Lung (tissue), 12 donors: Measurements from ENCODE around the gene ALPG. TPM values are rescaled to one million over a fixed set of nuclear protein-coding genes. Genes with fewer than 3 reads are reported as not detected.
"Not testable (repeated sequence)": the region's sequence is repeated elsewhere in the genome, so short reads cannot be mapped to it uniquely, and the experiment has no call there.

ENCODE experiments used
- ATAC-seq: fragments of 200-7000 bp; cut with Tn5 transposase; one replicate; pipeline ENCODE4 v1.9.1; 2020; ENCODE audit warnings: moderate number of reproducible peaks; ENCODE audit not compliant: insufficient read depth, low FRiP score
- DNase-seq, 3 donors: peaks; one replicate each; pipeline ENCODE4 v3.0.0-alpha.2; 2013 to 2017
- H3K27ac ChIP-seq, 2 donors: one replicate each; pipeline ENCODE4 v1.5.1; 2013; ENCODE audit warnings: mild to moderate bottlenecking in 2 of 2, moderate library complexity in 2 of 2, control low read depth in 1 of 2, inconsistent platforms in 1 of 2, low read depth in 1 of 2, low read length in 1 of 2
- H3K27me3 ChIP-seq, 3 donors: one replicate each; pipeline ENCODE4 v1.5.1; 2013; ENCODE audit warnings: low read length in 2 of 3; ENCODE audit not compliant: control insufficient read depth in 3 of 3, insufficient read depth in 3 of 3
- H3K36me3 ChIP-seq, 4 donors: one replicate each; pipeline ENCODE4 v1.5.1; 2013; ENCODE audit warnings: low read length in 4 of 4, mild to moderate bottlenecking in 1 of 4, moderate library complexity in 1 of 4; ENCODE audit not compliant: control insufficient read depth in 4 of 4, insufficient read depth in 4 of 4
- H3K4me1 ChIP-seq, 5 donors: one replicate each; pipeline ENCODE4 v1.5.1; 2013; ENCODE audit warnings: low read length in 5 of 5, mild to moderate bottlenecking in 2 of 5, moderate library complexity in 1 of 5; ENCODE audit not compliant: control insufficient read depth in 5 of 5, insufficient read depth in 5 of 5
- H3K4me3 ChIP-seq: one replicate; pipeline ENCODE4 v1.5.1; 2013; ENCODE audit warnings: mild to moderate bottlenecking, control low read depth, moderate library complexity
- H3K9ac ChIP-seq, 2 donors: one replicate each; pipeline ENCODE4 v1.5.1; 2013; ENCODE audit warnings: low read length in 2 of 2, control low read depth in 1 of 2; ENCODE audit not compliant: insufficient read depth in 1 of 2
- H3K9me3 ChIP-seq, 4 donors: one replicate each; pipeline ENCODE4 v1.5.1; 2013; ENCODE audit warnings: low read length in 3 of 4, mild to moderate bottlenecking in 1 of 4, moderate library complexity in 1 of 4; ENCODE audit not compliant: control insufficient read depth in 4 of 4, insufficient read depth in 3 of 4
- WGBS, 2 donors: extraction: QIAGEN DNeasy Blood & Tissue Kit; methylation state at CpG; one replicate each; pipeline ENCODE4 v1.1.7; 2013; 5-methylcytosine and 5-hydroxymethylcytosine counted together
- polyA plus RNA-seq, 2 donors: library from polyadenylated mRNA; stranded (reverse); fragments of 200-250 nt; gene quantifications; one replicate each; pipeline ENCODE4 v1.2.1, GENCODE V29; 2013
- total RNA-seq, 2 donors: library from RNA; depleted of rRNA in 1 of 2; stranded (reverse); fragments of >200 nt in 1 of 2; gene quantifications; one replicate each; pipeline ENCODE4 v1.2.1, GENCODE V29; 2014 to 2021
- TF ChIP-seq, protein P1 (sequence below): IDR thresholded peaks from 2 replicates; pipeline ENCODE4 v1.5.1; 2012; ENCODE audit warnings: mild to moderate bottlenecking; ENCODE audit errors: control extremely low read depth, extremely low read depth
- donor health status: control.
- donor health status: control.
- donor health status: Bipolar disorder and iron deficiency.
- donor health status: healthy.
- donor health status: DM: yes; HTN: yes; CAD: no.

Gene ALPG
- total and polyA plus RNA-seq, 4 donors = 0.14 to 1.2 (median 0.89) TPM

DNA sequence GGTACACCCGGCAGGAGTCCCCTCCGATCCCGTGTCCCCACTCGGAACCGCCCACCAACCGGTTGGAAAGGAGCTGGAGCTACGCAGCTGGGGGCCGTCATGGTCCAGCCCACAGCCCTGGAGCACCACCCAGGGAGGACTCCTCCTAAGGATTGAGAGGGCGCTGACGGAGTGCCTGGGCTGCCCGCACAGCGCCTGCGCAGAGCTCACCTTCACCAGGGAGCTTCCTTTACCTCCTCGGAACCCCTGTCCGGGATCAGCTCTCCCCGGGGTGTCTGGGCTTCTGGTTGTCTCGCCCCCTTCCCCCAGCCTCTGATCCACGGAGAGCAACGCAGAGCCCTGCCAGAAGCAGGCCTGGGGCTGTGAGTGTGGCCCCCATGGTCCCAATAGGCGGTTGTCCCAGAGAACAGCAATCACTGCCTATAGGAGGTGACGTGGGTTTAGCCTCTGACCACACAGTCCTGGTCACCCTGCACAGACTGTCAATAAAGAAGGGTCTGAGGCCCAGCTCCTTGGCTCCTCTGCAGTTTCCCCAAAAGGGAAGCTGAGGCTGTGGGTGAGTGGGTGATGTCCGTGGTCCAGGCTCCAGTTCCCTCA, 14.6 kb downstream of the ALPG start:
- ATAC-seq (no peak), DNase-seq (peak in 1 of 3 donors; percentile 21)
- H3K4me1 ChIP-seq = peaks cover 0 to 11% (median 0%) of the 10 kb centered on the region in 5 donors
- peaks cover 0 to 15% (median 2%) of the 10 kb centered on the region in 4 donors for H3K9me3 ChIP-seq
- WGBS, 2 donors = 21 to 26% methylated on average over 21 to 22 of the region's 22 CpGs
- TF ChIP-seq, protein P1, sequence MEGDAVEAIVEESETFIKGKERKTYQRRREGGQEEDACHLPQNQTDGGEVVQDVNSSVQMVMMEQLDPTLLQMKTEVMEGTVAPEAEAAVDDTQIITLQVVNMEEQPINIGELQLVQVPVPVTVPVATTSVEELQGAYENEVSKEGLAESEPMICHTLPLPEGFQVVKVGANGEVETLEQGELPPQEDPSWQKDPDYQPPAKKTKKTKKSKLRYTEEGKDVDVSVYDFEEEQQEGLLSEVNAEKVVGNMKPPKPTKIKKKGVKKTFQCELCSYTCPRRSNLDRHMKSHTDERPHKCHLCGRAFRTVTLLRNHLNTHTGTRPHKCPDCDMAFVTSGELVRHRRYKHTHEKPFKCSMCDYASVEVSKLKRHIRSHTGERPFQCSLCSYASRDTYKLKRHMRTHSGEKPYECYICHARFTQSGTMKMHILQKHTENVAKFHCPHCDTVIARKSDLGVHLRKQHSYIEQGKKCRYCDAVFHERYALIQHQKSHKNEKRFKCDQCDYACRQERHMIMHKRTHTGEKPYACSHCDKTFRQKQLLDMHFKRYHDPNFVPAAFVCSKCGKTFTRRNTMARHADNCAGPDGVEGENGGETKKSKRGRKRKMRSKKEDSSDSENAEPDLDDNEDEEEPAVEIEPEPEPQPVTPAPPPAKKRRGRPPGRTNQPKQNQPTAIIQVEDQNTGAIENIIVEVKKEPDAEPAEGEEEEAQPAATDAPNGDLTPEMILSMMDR = no peak
- no peak overlapping the region for H3K9ac ChIP-seq
- H3K27ac ChIP-seq = no peak overlapping the region
- no peak overlapping the region for H3K4me3 ChIP-seq
- H3K36me3 ChIP-seq = no peaks in the 10 kb centered on the region
- H3K27me3 ChIP-seq = peaks cover 14 to 63% (median 42%) of the 10 kb centered on the region in 3 donors

DNA sequence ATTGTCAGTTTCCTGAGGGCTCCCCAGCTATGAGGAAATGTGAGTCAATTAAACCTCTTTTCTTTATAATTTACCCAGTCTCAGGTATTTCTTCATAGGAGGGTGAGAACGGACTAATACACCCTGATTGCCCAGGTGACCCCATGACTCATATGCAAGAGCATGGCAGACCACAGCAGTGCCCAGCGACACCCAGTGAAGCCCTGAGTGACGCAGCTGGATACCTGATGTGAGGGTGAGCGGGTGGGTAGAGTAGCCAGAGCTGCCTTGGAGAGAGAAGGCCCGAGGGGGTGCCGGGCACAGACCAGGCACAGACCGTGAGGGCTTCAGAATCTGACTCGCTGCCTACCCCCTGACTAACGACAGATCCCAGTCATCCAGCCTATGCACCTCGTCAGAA, 15.4 kb downstream of the ALPG start:
- 92 to 94% methylated on average over 10 of the region's 10 CpGs for WGBS, 2 donors
- Histone ChIP-seq H3K27me3 (peaks cover 10 to 63% (median 42%) of the 10 kb centered on the region in 3 donors), H3K4me1 (peaks cover 0 to 11% (median 0%) of the 10 kb centered on the region in 5 donors), H3K27ac (no peak overlapping the region), H3K4me3 (no peak overlapping the region), H3K9me3 (peaks cover 0 to 15% (median 2%) of the 10 kb centered on the region in 4 donors), H3K36me3 (no peaks in the 10 kb centered on the region), H3K9ac (no peak overlapping the region)
- TF ChIP-seq, protein P1 = no peak
- no peak for DNase-seq
- ATAC-seq = no peak

DNA sequence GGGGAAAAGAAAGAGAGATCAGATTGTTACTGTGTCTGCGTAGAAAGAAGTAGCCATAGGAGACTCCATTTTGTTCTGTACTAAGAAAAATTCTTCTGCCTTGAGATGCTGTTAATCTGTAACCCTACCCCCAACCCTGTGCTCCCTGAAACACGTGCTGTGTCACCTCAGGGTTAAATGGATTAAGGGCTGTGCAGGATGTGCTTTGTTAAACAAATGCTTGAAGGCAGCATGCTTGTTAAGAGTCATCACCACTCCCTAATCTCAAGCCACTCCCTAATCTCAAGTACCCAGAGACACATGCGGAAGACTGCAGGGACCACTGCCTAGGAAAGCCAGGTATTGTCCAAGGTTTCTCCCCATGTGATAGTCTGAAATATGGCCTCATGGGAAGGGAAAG, 16.4 kb downstream of the ALPG start:
- H3K9me3 ChIP-seq = peaks cover 0 to 15% (median 2%) of the 10 kb centered on the region in 4 donors
- not testable (repeated sequence) for DNase-seq, H3K36me3 ChIP-seq, H3K4me3 ChIP-seq, ATAC-seq, H3K27ac ChIP-seq, H3K9ac ChIP-seq
- WGBS, 2 donors = 45 to 50% methylated on average over 3 of the region's 3 CpGs
- H3K4me1 ChIP-seq = peaks cover 0 to 11% (median 0%) of the 10 kb centered on the region in 5 donors
- H3K27me3 ChIP-seq = peaks cover 8 to 54% (median 36%) of the 10 kb centered on the region in 3 donors

DNA sequence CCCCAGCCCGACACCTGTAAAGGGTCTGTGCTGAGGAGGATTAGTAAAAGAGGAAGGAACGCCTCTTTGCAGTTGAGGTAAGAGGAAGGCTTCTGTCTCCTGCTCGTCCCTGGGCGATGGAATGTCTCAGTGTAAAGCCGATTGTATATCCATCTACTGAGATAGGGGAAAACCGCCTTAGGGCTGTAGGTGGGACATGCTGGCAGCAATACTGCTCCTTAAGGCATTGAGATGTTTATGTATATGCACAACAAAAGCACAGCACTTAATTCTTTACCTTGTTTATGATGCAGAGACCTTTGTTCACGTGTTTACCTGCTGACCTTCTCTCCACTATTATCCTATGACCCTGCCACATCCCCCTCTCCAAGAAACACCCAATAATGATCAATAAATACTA, 16.8 kb downstream of the ALPG start:
- WGBS, 2 donors = 44 to 50% methylated on average over 6 to 7 of the region's 7 CpGs
- peaks cover 4 to 49% (median 32%) of the 10 kb centered on the region in 3 donors for H3K27me3 ChIP-seq
- H3K9me3 ChIP-seq = peaks cover 0 to 15% (median 2%) of the 10 kb centered on the region in 4 donors
- not testable (repeated sequence) for H3K36me3 ChIP-seq, H3K9ac ChIP-seq, H3K27ac ChIP-seq, DNase-seq, H3K4me3 ChIP-seq, ATAC-seq
- H3K4me1 ChIP-seq = peaks cover 0 to 10% (median 0%) of the 10 kb centered on the region in 5 donors
